ENCODE measurements around the gene C16orf74.
A peak's percentile ranks its signal among the peaks of the same experiment; 100 is the strongest.

The C16orf74 gene

DNA sequence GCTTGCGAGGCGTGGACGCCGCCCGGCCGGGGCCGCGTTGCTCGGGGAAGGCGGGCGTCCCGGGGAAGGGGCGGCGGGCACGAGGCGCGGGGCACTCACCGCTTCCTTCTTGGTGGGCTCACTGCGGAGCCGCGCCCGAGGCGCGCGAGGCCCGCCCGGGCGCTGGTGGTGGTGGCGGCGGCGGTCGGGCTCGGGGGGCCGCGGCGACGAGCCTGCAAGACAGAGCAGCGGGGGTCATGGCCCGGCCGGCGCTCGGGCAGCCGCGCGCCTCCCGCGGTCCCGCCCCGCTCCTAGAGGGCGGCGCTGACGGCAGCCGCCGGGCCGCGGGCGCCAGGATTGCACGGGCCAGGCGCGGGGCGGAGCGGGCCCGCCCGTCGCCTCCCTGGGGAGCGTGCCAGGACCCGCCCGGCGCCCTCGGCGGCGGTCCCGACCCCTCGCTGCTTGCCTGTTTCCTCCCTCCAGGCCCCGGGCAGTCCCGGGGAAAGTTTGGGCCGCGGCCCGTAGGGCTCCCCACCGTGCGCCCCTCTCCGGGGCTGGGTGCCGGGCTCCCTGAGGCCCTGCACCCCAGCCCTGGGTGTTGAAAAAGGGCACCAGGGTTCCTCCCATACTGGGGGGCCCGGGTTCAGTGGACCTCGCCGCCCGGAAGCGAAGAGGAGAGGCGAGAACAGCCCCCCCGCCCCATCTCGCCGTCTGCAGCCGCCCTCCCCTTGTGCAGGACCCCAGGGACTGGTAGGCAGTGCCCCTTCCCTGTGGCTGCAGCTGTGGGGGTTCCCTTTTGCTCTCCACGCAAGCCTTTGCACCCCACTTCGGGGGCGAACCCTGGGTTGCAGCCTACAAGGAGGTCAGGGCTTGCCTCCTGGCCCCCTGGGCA is at the start of gene C16orf74:
Gene C16orf74, minus strand, starts transcription at position 270 of the 871 bp plus-strand sequence. CDS start 15,879 bp downstream, outside the sequence.
- DNase-seq = no peak

DNA sequence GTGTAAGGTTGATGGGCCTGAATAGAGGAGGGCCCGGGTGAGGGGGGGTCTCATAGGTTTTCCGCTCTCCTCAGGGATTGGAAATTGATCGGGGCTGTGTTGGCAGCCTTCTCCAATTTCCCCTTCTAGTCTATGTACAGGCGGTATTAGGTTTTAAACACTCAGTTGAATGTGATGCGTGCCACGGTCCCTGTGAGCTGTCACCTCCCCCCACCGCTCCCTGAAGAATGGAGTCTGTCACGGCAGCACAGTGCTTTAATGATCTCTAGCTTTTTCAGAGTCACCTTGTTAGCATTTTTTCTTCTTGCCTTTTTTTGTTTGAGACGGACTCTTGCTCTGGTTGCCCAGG is 49.4 kb upstream of the C16orf74 start:
- no peak for DNase-seq

DNA sequence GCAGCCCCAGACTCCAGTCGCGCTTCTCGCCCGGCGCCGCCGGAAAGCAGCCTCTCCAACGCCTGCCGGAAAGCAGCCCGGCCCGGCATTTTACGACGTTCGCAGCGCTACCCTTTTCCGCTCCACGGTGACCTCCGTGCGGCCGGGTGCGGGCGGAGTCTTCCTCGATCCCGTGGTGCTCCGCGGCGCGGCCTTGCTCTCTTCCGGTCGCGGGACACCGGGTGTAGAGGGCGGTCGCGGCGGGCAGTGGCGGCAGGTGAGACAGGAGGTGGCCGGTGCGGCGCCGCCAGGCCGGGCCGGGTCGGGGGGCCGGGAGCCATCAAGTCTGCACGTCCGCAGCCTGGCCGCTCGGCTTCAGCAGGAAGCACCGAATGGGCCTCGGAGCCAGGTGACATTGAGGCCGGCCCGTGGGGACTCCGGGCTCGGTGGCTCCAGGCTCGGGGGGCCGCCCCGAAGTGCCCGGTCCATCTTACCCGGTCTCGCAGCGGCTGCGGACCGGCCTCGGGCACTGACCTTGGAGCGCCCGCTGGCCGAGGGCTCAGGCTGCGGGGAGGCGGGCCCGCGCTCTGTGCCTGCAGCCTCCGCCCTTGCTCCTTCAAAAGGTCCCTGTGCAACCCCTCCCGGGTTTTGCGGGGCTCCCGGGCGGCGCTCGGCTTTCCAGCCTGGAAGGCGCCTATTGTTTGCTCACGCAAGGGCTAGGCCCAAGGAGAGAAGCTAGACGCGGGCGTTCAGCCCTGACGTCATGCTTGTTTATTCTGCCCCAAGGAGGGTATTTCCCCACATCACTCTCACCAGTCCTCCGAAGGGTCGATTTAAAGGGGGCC is 48.8 kb upstream of the C16orf74 start, which contains the start of the genes COX4I1 and EMC8:
Gene COX4I1, plus strand, starts transcription at position 199 of the 824 bp plus-strand sequence. CDS start 1,511 bp downstream, outside the sequence.
Gene EMC8, minus strand, starts transcription at position 48 of the 824 bp plus-strand sequence. CDS start 249 bp downstream, outside the sequence.
- peak; percentile 90 for DNase-seq

DNA sequence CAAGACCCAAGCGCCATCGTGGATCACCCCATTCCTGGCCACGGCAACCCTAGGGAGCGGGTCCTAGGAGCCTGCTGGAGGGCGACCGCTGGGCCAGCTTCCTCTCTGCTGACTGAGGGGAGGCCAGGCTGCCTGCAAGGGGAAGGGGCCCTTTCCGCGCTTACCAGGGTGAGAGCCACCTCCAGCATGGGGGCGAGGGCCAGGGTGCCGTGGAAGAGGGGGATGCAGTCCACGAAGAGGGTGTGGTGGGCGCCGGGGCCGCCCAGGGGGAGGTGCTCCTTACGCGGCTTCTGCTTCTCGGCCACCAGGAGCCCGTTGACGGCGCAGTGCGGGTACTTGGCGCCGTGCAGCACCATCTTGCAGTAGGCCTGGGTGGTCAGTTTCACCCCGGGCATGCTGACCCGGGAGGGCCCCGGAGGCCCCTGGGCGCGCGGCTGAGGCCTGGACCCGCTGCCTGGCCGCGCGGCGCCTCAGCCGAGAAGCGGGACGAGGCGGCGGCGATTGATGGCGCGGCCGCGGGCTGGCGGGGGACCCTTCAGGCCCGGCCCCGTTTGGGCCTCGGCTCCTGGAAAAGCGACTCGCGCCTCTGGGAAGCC is 48.1 kb upstream of the C16orf74 start:
- no peak for DNase-seq

DNA sequence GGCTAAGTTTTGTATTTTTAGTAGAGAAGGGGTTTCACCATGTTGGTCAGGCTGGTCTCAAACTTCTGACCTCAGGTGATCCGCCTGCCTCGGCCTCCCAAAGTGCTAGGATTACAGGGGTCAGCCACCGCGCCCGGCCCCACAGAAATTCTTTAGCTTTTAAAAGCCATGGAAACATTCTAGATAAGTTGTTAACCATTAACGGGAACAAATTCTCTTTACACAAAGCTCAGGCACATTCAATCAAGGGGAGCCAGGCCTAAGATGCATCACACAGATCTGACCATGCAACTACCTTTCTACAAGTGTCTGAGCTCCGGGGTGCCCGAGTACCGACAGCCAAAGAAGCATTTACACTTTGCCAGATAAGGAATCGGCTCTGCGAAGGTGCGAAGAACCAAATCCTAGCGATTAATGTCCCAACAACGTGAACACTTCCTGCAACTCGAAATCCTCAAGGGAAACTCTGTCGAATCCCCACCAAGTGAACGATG is 47.4 kb upstream of the C16orf74 start:
- no peak for DNase-seq

DNA sequence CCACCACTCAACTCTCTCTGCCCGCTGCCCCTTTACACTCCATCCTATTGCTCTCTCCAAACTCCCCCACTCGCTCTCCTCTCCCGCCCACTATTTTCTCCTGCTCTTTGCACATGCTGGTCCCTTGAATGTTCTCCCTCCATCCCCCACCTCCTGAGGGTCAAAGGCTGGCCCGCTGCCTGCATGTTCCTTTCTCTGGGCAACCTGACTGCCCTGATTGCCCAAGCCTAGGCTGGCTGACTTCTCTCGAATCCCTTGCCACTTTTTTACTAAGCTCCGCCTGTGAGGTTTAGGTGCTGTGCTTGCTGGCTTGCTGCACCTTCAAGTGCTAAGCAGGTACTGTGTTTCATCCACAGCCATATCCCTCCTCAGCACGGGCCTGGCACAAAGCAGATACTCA is 45.7 kb upstream of the C16orf74 start:
- DNase-seq = no peak

DNA sequence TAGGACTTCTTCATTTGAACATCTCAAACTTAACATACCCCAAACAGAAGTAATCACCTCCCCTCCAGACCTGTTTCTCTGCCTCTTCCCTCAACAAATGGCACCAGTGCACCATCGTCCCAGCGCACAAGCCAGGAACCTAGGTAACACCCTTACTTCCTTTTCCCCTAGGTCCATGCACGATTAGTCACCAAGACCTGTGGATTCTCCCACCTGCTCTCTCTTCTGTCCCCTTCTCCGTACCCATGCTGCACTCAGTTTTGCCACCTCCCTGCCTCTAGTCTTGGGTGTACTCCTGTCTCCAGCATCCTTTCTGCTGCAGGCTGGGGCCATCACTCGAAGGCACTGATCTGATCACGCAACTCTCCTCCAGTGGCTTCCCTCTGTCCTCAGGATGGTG is 45.3 kb upstream of the C16orf74 start:
- DNase-seq = no peak

DNA sequence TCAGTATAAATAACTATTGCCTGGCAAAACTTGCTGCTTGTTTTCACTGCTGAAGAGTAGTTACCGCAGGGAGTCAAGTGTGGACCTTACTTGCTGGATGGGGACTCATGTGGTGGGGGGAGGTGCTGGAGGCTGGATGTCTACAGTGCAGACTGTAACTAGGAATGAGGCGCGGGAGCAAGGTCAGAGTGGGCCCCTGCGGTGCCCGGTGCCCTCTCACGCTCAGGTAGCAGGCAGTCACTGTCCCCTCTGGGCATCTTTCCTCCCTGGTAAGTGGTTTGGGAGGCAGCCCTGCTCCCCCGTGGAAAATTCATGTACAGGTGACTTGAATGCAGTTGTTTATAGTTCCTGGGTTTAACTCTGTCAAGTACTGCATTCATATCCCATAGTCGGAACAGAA is 43.8 kb upstream of the C16orf74 start:
- DNase-seq = no peak

DNA sequence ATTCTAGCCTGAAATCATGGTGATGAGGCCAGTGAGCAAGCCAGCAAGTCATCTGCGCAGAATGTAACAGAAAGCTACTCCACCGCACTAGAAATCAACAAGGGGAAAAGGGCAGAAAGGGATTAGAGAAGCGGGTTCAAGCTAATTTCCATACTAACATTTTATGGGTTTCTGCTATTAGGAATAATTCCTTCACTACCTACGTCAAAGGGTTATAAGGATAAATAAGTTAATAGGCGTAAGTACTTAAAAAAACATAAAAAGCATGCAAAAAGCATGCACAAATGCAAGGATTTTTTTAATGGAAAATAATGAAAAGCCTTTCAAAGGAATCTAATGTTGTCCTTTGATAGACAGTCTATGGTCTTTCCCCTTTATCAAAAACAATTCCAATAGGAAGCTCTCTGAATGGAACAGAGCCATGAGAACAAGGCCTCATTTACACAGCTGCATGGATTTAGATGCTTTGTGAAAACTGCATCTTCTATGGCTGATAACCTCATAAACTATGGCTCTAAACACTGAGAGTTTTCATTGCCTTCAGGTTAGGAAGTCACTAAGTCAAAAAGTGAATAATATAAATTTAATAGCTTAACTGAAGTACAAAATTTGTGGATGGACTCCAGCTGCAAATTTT is 42.9 kb upstream of the C16orf74 start:
- DNase-seq = no peak

DNA sequence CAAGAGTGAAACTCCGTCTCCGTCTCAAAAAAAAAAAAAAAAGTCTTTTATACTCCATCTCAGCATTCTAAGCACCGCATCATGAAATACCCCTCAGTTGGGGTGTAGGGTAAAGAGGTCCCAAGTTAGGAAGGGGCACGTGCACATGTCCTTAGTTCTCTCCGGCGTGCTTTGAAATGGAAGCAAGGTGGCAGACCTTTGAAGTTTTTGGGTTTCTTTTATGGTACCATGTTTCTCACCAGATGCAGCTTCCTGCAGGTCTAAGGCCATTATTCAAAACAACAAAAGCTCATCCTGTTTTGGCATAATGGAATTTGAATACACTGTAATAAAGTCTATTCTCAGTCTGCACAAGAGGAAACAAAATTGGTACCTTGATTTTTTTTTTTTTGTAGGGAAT is 38.9 kb upstream of the C16orf74 start:
- DNase-seq = no peak

DNA sequence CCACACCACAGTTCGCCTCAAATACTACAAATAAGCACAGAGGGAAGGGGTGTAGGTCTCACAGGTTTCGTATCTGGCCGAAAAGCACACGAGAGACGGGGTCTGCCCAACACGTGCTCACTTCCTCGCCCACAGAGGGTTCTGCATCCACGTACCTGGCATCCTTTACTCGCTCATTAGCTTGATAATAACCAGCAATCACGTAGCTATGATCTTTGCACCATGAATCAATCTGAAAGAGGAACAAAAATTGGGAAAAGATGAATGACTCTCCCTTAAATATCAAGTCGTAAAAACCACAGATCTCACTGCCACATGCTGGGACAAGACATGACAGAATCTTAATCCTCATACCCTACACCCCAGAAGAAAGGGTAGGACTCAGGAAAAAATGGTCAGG is 37.9 kb upstream of the C16orf74 start:
- DNase-seq = no peak

DNA sequence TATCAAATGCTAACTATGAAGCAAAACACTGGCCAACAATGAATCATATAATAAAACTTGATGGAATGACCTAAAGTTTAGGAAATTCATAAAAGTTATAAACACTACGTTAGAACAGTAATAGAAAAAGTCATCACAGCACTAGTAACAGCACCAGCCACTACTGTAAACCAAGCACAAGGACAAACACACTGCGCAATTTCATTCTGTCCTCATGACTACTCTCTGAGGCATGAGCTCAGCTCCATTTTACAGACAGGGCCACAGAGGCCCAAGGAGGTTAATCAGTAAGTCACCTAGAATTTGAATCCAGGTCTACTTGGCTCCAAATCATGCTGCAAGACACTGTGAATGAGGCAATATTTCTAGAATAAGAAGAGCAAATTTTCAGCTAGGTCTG is 35.0 kb upstream of the C16orf74 start:
- DNase-seq = no peak

DNA sequence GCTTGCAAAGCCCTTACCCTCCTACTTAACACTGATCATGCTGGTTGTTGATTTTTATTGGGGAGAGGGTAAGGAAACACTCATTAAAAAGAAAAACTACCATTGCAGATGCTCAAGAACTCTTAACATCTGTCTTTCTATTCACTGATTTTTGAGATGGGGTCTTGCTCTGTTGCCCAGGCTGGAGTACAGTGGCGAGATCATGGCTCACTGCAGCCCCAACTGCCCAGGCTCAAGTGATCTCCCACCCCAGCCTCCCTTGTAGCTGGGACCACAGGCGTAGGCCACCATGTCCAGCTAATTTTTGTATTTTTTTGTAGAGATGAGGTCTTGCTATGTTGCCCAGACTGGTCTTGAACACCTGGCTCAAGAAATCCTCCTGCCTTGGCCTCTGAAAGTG is 33.9 kb upstream of the C16orf74 start:
- no peak for DNase-seq

DNA sequence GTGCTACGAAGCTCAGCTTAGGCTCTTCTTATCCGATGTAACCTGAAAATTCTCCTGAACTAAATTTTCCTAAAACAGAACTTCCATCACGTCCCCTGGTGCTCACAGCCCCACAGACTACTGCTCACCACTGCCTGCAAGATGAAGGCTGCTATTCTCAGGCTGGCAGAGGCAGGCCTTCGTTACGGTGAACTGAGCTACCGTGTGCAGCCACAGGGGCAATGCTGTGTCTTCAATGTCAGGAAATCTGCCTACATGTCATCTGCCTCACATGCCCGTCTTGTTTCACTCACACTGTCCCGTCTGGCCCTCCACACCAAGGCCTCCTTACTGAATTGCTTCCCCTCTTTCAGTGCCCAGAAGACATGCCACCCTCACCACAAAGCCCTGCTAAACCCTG is 32.5 kb upstream of the C16orf74 start:
- no peak for DNase-seq

DNA sequence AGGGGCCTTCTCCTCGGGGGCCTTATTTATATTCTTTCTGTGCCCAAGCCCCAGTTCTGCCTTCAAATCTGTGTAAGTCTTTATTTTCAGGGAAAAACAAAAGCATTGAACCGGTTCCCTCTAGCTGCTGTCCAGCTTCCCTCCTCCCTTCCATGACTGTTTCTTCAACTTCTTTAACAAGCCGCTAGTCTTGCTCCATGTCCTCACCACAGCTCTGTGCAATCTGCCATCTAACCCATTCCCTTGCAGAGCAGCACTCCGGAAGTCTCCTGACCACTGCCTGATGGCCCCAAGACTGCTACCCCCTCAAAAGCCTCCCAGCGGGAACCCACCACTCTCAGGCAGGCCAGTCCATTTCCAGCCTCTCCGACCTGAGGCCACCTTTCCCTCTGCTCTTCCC is 31.6 kb upstream of the C16orf74 start:
- DNase-seq = no peak

DNA sequence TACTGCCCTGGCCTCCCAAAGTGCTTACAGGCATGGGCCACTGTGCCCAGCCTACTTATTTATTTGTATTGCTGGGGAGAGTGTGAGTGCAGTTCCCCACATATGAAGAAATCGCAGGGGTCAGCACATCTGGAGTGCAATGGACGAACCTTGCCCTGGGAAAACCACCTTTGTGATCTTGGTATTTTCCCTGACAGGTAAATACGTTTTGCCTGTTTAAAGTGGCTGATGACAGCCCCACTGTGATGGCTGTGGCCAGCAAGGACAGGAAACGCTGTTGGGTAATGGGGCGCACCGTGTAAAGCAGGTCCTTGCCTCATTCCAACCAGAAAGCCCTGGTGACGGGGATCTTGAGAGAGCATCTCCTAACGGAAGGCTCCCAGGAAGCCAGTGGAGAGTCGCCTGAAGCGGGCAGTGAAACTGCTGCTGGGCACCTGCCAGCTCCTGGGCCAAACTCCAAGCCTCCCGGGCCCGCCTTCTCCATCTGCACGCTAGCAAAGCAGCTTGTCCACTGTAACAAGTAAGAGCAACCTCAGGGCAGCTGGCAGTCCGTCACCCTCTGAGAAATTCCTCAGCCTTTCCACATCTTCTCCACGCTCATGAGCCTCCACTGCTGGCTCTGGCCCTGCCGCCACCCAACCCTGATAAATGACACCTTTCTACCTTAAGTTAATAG is 30.9 kb upstream of the C16orf74 start:
- peak; percentile 40 for DNase-seq

DNA sequence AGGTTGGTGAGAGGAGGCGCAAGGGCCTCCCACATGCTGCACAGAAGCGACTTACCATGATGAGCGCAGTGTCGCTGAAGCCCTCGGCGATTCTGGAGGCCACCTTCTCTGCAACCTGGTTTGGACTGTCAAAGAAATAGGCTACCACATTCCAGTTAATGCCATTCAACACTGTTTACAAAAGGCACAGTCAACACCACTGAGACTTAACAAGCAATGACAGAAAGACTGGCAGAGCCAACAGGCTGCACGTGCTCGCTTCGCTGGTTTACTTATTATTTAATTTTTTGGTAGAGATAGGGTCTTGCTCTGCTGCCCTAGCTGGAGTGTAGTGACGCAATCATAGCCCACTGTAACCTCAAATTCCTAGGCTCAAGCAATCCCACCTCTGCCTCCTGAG is 30.3 kb upstream of the C16orf74 start:
- DNase-seq = no peak

DNA sequence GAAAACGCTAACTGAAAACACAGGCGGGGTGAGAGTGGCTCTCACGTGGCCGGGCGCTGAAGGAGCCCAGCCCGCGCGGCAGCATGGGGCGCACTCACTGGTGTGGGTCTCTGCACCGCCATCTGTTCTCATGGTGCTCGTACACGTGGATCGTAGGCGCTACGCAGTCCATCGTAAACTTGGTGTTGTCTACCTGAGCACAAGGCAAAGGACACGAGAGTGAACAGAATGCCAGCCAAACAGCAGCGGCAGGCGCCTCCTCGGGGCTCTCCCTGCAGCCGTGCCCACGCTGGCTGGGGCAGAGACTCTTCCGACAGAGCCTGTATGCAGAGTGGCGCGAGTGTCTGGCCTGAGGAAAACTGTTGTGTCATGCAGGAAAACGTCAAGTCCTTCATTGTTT is 29.4 kb upstream of the C16orf74 start:
- no peak for DNase-seq

DNA sequence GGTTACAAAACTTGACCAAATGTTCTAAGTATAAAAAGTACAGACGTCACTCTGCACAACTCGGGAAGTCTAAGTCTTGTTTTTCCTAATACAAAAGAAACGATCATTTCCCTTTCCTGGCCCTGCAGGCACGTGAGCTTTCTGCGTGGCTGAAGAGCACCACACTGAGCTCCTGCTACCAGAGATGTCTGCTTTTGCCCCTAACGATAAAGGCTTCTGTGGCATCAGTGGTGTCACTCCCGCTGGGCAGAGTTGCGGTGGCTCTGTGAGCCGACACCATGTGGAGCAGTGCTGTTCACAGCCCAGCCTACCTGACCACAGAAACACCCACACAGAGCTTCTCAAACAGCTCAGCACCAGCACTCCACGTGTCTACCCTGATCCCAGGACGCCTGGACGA is 28.0 kb upstream of the C16orf74 start:
- DNase-seq = no peak

DNA sequence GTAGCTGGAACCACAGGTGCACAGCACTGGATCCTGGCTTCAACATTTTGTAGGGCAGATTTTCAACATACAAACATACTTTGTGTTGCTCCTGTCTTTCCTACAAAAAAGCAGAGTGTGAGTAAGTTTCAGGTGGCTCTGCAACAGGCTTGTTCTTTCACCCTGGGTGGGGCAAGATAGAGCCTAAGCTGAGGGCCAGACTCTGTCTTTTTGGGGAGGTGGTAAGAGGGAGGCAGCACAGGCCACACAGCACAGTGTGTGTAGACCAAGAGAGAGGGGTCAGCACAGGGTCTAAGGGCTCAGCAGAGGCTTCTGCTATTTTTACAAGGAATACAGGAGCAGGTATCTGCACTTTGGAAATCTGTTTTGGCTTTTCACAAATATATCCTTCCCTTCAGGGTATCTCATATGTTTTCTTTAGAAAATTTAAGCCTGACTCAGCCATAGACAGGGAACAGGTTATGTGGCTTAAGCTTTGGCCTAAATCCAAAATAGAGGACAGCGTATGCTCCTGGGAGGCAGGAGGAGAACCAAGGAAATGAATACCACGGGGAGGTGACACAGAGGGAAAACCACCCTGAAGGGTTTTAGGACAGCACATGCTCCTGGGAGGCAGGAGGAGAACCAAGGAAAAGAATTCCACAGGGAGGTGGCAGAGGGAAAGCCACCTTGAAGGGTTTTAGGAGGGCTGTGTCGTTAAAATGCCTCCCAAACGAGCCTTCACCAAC is 26.9 kb upstream of the C16orf74 start:
- no peak for DNase-seq

DNA sequence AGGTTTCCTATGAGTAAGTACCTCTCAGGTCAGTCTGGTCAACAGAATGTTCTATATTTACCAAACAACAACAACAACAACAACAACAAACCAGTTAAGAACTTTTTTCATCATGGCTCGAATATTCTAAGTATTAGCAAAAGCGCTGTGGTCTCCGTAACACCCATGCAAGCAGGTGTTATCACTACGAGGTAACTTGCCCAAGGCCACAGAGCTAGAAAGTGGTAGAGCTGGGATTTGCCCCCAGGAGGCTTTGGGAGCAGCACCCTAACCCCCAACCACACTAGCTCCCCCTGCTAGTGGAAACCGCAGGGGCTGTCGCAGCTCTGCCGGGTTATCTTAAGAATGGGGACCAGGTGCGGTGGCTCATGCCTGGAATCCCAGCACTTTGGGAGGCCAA is 23.9 kb upstream of the C16orf74 start:
- no peak for DNase-seq

DNA sequence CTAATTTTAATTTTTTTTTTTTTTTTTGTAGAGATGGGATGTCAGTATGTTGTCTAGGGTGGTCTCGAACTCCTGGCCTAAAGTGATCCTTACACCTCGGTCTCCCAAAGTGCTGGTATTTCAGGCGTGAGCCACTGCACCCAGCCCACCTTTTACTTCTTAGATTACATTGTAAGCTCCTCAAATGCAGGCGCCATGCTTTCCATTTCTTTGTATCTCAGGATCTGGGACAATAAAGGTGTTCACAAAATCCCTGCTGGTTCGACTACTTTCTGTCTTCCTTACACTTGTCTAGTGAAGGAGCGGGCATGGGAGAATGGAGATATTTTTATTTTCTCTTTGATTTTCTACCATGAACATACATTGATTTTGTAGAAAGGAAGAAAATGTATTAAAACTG is 23.2 kb upstream of the C16orf74 start:
- no peak for DNase-seq
